ENCODE measurements around the gene FNTB. TPM values are rescaled to one million over a fixed set of nuclear protein-coding genes. Genes with fewer than 3 reads are reported as not detected.

Gene FNTB
- total and polyA plus RNA-seq, 2 of the 13 experiments (the other 11 are each of a cell fraction or from before 2014, with no cell fraction given) = 23.6 to 28.5 TPM

DNA sequence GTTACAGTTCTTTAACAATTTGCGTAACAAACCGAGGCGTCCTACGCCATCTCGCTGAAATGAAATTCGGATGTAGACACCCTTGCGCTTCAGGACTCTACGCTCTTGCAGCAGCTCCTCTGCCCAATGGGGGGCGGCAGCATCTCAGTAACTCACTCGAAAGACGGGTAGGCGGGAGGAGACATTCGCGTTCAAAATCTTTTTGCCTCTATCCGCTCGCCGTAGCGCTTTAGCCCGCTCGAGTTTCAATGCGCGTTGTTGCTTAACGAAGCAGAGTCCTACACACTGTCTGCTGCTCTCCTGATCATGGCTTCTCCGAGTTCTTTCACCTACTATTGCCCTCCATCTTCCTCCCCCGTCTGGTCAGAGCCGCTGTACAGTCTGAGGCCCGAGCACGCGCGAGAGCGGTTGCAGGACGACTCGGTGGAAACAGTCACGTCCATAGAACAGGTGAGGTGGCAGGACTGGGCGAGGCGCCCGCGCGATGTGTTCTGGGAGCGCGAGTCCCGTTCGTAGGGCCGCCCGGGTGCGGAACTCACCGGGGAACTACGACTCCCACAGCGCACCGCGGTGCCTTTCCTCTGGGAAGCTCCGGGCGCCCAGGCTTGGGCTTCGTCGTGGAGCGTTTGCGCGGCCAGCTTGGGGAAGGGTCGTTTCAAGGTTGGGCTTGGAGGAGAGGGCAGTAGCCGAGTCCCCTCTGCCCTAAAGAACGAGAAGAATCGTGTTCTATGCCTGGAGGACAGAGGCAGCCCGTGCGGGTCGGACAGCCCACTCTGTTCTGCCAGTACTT is at the start of gene FNTB (continued):
- TF ChIP-seq, protein P1, sequence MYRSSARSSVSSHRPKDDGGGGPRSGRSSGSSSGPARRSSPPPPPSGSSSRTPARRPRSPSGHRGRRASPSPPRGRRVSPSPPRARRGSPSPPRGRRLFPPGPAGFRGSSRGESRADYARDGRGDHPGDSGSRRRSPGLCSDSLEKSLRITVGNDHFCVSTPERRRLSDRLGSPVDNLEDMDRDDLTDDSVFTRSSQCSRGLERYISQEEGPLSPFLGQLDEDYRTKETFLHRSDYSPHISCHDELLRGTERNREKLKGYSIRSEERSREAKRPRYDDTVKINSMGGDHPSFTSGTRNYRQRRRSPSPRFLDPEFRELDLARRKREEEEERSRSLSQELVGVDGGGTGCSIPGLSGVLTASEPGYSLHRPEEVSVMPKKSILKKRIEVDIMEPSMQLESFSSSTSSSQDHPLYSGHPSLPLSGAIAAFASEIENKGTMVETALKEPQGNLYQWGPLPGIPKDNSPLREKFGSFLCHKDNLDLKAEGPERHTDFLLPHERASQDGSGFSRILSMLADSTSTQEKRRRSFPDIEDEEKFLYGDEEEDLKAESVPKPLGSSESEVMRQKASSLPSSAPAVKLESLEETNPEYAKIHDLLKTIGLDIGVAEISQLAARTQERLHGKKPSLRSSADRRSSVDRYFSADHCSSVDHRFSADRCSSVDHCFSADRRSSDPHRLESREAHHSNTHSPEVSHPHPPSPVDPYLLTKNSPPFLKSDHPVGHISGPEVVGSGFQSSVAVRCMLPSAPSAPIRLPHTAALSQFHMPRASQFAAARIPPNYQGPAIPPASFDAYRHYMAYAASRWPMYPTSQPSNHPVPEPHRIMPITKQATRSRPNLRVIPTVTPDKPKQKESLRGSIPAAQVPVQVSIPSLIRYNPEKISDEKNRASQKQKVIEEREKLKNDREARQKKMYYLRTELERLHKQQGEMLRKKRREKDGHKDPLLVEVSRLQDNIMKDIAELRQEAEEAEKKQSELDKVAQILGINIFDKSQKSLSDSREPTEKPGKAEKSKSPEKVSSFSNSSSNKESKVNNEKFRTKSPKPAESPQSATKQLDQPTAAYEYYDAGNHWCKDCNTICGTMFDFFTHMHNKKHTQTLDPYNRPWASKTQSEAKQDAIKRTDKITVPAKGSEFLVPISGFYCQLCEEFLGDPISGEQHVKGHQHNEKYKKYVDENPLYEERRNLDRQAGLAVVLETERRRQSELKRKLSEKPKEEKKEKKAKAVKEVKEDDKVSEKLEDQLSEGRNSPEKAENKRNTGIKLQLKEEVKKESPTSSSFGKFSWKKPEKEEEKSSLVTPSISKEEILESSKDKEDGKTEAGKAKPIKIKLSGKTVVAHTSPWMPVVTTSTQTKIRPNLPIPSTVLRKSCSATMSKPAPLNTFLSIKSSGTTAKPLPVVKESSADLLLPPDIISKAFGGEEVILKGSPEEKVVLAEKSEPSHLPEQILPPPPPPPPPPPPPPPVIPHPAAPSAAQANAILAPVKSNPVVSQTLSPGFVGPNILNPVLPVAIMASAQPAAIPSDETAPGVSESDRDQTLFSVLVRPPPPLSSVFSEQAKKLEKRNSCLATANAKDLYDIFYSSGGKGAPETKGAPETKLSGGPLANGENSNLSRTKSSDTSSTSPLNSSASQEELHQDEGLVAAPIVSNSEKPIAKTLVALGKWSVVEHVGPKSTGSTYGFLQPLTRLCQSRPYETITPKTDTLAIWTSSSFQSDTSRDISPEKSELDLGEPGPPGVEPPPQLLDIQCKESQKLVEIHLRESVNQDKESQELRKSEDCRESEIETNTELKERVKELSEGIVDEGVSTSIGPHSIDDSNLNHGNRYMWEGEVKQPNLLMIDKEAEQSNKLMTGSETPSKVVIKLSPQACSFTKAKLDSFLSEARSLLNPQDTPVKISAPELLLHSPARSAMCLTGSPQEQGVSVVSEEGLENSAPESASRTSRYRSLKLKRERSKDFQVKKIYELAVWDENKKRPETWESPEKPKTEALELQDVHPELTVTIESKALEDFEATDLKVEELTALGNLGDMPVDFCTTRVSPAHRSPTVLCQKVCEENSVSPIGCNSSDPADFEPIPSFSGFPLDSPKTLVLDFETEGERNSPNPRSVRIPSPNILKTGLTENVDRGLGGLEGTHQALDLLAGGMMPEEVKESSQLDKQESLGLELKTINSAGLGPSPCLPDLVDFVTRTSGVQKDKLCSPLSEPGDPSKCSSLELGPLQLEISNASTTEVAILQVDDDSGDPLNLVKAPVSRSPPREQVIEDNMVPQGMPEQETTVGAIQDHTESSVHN (CRISPR knock-in tag; IDR thresholded peaks at IDR 0.05) = peak; percentile 79; the same call in 1 of the 2 replicates
- TF ChIP-seq ZNF350 (CRISPR knock-in tag; IDR thresholded peaks at IDR 0.05; ENCODE audit: borderline replicate concordance, low read depth) (peak; percentile 93; the same call in 1 of the 2 replicates), NKX3-1 (CRISPR knock-in tag; IDR thresholded peaks at IDR 0.05) (peak; percentile 49; the same call in 1 of the 2 replicates), SOX13 (IDR thresholded peaks at IDR 0.05) (no peak), SOX13 (CRISPR knock-in tag; conservative IDR thresholded peaks at IDR 0.05 in 1 of 2, IDR thresholded peaks at IDR 0.05 in 1 of 2) (peak in 1 of 2 experiments; percentile 51; a peak in 1 of 4 replicates), PLRG1 (conservative IDR thresholded peaks at IDR 0.05) (no peak), ZNF264 (CRISPR knock-in tag; IDR thresholded peaks at IDR 0.05) (peak; percentile 2), ZSCAN29 (CRISPR knock-in tag; conservative IDR thresholded peaks at IDR 0.05) (peak; percentile 97), ZNF792 (CRISPR knock-in tag; IDR thresholded peaks at IDR 0.05) (peak; percentile 83), NFIC (IDR thresholded peaks at IDR 0.05; ENCODE audit: low read length) (no peak), MIER2 (CRISPR knock-in tag; IDR thresholded peaks at IDR 0.05) (no peak), NRL (CRISPR knock-in tag; IDR thresholded peaks at IDR 0.05; ENCODE audit: borderline replicate concordance) (peak; percentile 88), KDM5B (CRISPR knock-in tag; IDR thresholded peaks at IDR 0.05; ENCODE audit: borderline replicate concordance) (peak; percentile 91)
- TF ChIP-seq, protein P2, sequence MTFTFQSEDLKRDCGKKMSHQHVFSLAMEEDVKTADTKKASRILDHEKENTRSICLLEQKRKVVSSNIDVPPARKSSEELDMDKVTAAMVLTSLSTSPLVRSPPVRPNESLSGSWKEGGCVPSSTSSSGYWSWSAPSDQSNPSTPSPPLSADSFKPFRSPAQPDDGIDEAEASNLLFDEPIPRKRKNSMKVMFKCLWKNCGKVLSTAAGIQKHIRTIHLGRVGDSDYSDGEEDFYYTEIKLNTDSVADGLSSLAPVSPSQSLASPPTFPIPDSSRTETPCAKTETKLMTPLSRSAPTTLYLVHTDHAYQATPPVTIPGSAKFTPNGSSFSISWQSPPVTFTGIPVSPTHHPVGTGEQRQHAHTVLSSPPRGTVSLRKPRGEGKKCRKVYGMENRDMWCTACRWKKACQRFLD (CRISPR knock-in tag; IDR thresholded peaks at IDR 0.05; ENCODE audit: borderline replicate concordance) = peak; percentile 81; the same call in 1 of the 2 replicates
- TF ChIP-seq, protein P3, sequence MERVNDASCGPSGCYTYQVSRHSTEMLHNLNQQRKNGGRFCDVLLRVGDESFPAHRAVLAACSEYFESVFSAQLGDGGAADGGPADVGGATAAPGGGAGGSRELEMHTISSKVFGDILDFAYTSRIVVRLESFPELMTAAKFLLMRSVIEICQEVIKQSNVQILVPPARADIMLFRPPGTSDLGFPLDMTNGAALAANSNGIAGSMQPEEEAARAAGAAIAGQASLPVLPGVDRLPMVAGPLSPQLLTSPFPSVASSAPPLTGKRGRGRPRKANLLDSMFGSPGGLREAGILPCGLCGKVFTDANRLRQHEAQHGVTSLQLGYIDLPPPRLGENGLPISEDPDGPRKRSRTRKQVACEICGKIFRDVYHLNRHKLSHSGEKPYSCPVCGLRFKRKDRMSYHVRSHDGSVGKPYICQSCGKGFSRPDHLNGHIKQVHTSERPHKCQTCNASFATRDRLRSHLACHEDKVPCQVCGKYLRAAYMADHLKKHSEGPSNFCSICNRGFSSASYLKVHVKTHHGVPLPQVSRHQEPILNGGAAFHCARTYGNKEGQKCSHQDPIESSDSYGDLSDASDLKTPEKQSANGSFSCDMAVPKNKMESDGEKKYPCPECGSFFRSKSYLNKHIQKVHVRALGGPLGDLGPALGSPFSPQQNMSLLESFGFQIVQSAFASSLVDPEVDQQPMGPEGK (CRISPR knock-in tag; IDR thresholded peaks at IDR 0.05) = 0 out of 2 replicates have a peak, but pooled peaks have one; percentile 26
- TF ChIP-seq, protein P4, sequence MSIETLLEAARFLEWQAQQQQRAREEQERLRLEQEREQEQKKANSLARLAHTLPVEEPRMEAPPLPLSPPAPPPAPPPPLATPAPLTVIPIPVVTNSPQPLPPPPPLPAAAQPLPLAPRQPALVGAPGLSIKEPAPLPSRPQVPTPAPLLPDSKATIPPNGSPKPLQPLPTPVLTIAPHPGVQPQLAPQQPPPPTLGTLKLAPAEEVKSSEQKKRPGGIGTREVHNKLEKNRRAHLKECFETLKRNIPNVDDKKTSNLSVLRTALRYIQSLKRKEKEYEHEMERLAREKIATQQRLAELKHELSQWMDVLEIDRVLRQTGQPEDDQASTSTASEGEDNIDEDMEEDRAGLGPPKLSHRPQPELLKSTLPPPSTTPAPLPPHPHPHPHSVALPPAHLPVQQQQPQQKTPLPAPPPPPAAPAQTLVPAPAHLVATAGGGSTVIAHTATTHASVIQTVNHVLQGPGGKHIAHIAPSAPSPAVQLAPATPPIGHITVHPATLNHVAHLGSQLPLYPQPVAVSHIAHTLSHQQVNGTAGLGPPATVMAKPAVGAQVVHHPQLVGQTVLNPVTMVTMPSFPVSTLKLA (IDR thresholded peaks at IDR 0.05) = peak; percentile 21
